DOHH2 (cell line): ENCODE results near the gene NOL8.

Experiments
- EZH2phosphoT487 ChIP-seq: fragments of 200-600 bp; sonication (generic); IDR thresholded peaks from 2 replicates; pipeline ENCODE4 v1.6.1; 2017; ENCODE audit warnings: borderline replicate concordance, mild to moderate bottlenecking, antibody characterized with exemption, low read length, moderate library complexity, mixed read lengths
- TF ChIP-seq, protein P1 (sequence below): fragments of 200-600 bp; sonication (generic); IDR thresholded peaks from one replicate; pipeline ENCODE4 v1.5.1; 2014; ENCODE audit warnings: antibody characterized with exemption, mild to moderate bottlenecking, low read depth, low read length; ENCODE audit not compliant: poor library complexity, severe bottlenecking

GRCh38 chr9:92349771-92350739 lies 24.9 kb upstream of the NOL8 start:
- TF ChIP-seq, protein P1, sequence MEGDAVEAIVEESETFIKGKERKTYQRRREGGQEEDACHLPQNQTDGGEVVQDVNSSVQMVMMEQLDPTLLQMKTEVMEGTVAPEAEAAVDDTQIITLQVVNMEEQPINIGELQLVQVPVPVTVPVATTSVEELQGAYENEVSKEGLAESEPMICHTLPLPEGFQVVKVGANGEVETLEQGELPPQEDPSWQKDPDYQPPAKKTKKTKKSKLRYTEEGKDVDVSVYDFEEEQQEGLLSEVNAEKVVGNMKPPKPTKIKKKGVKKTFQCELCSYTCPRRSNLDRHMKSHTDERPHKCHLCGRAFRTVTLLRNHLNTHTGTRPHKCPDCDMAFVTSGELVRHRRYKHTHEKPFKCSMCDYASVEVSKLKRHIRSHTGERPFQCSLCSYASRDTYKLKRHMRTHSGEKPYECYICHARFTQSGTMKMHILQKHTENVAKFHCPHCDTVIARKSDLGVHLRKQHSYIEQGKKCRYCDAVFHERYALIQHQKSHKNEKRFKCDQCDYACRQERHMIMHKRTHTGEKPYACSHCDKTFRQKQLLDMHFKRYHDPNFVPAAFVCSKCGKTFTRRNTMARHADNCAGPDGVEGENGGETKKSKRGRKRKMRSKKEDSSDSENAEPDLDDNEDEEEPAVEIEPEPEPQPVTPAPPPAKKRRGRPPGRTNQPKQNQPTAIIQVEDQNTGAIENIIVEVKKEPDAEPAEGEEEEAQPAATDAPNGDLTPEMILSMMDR: no peak
- no peak for TF ChIP-seq EZH2phosphoT487
